MG63 (cell line): ENCODE data around the gene DEDD2. TPM values are rescaled to one million over a fixed set of nuclear protein-coding genes. Genes with fewer than 3 reads are reported as not detected.

Experiments
- DNase-seq: peaks from one replicate; pipeline ENCODE4 v3.0.0-alpha.2; 2020
- H3K27me3 ChIP-seq: fragments of 250-450 bp; sonication (Bioruptor Pico); 2 replicates; pipeline ENCODE4 v1.5.1; 2020; ENCODE audit warnings: mild to moderate bottlenecking, moderate library complexity
- H3K36me3 ChIP-seq: fragments of 250-450 bp; sonication (Bioruptor Pico); 2 replicates; pipeline ENCODE4 v1.5.1; 2020; ENCODE audit warnings: mild to moderate bottlenecking, moderate library complexity
- H3K4me3 ChIP-seq: fragments of 250-450 bp; sonication (Bioruptor Pico); 2 replicates; pipeline ENCODE4 v1.5.1; 2020; ENCODE audit warnings: mild to moderate bottlenecking, moderate library complexity
- H3K9me3 ChIP-seq: fragments of 250-450 bp; sonication (Bioruptor Pico); 2 replicates; pipeline ENCODE4 v1.5.1; 2020; ENCODE audit warnings: mild to moderate bottlenecking, moderate library complexity
- total RNA-seq: library from RNA; depleted of rRNA; stranded (reverse); fragments of >200 nt; shearing (Covaris generic); gene quantifications from 2 replicates; pipeline ENCODE4 v1.2.3, GENCODE V29; 2014; ENCODE audit warnings: low replicate concordance

Gene DEDD2
- total RNA-seq, 1 experiment from 2014 or later = 42.9 TPM

- H3K4me3 ChIP-seq = no peak overlapping the region
- no peak for DNase-seq
- no peaks in the 10 kb centered on the region for H3K36me3 ChIP-seq
- H3K9me3 ChIP-seq = no peaks in the 10 kb centered on the region
- peaks cover 11% of the 10 kb centered on the region for H3K27me3 ChIP-seq
These were observed 46.8 kb downstream of the DEDD2 start for GRCh38 chr19:42170715-42171114.

GRCh38 chr19:42169486-42170413 is 47.7 kb downstream of the DEDD2 start:
- Histone ChIP-seq H3K36me3 (no peaks in the 10 kb centered on the region), H3K27me3 (peaks cover 2% of the 10 kb centered on the region), H3K4me3 (no peak overlapping the region), H3K9me3 (no peaks in the 10 kb centered on the region)
- no peak for DNase-seq

GRCh38 chr19:42168206-42168605 is 49.3 kb downstream of the DEDD2 start:
- no peak for DNase-seq
- Histone ChIP-seq H3K27me3 (no peaks in the 10 kb centered on the region; the same call in 1 of the 2 replicates), H3K36me3 (no peaks in the 10 kb centered on the region), H3K4me3 (no peak overlapping the region), H3K9me3 (no peaks in the 10 kb centered on the region)

- H3K27me3 ChIP-seq = peaks cover 2% of the 10 kb centered on the region; the same call in 1 of the 2 replicates
- no peak overlapping the region for H3K4me3 ChIP-seq
- H3K9me3 ChIP-seq = no peaks in the 10 kb centered on the region
- no peak for DNase-seq
- H3K36me3 ChIP-seq = no peaks in the 10 kb centered on the region
These were observed 51.2 kb downstream of the DEDD2 start for GRCh38 chr19:42166316-42166715.

- DNase-seq = no peak
- Histone ChIP-seq H3K9me3 (no peaks in the 10 kb centered on the region), H3K27me3 (peaks cover 6% of the 10 kb centered on the region; the same call in 1 of the 2 replicates), H3K4me3 (no peak overlapping the region), H3K36me3 (no peaks in the 10 kb centered on the region)
These were observed 52.3 kb downstream of the DEDD2 start for GRCh38 chr19:42165146-42165545.

- Histone ChIP-seq H3K9me3 (no peaks in the 10 kb centered on the region), H3K36me3 (no peaks in the 10 kb centered on the region), H3K27me3 (peaks cover 13% of the 10 kb centered on the region), H3K4me3 (no peak overlapping the region)
- DNase-seq = no peak
These were observed 55.7 kb downstream of the DEDD2 start for GRCh38 chr19:42161616-42162263.

GRCh38 chr19:42159942-42160341 is 57.5 kb downstream of the DEDD2 start:
- Histone ChIP-seq H3K9me3 (no peaks in the 10 kb centered on the region), H3K27me3 (peaks cover 13% of the 10 kb centered on the region), H3K4me3 (no peak overlapping the region), H3K36me3 (no peaks in the 10 kb centered on the region)
- DNase-seq = no peak

- H3K27me3 ChIP-seq = peaks cover 17% of the 10 kb centered on the region
These were observed 58.6 kb downstream of the DEDD2 start for GRCh38 chr19:42158926-42159325.

GRCh38 chr19:42156571-42156970 is 60.9 kb downstream of the DEDD2 start:
- Histone ChIP-seq H3K4me3 (no peak overlapping the region), H3K9me3 (no peaks in the 10 kb centered on the region), H3K27me3 (peaks cover 22% of the 10 kb centered on the region), H3K36me3 (no peaks in the 10 kb centered on the region)
- no peak for DNase-seq

More at GRCh38 chr19:42158926-42159325, 58.6 kb downstream of the DEDD2 start:
- Histone ChIP-seq H3K9me3 (no peaks in the 10 kb centered on the region), H3K4me3 (no peak overlapping the region), H3K36me3 (no peaks in the 10 kb centered on the region)
- no peak for DNase-seq

GRCh38 chr19:42155796-42156195 is 61.7 kb downstream of the DEDD2 start:
- Histone ChIP-seq H3K4me3 (no peak overlapping the region), H3K36me3 (no peaks in the 10 kb centered on the region), H3K9me3 (no peaks in the 10 kb centered on the region), H3K27me3 (peaks cover 17% of the 10 kb centered on the region)
- DNase-seq = no peak

GRCh38 chr19:42154471-42155323 is 62.8 kb downstream of the DEDD2 start:
- Histone ChIP-seq H3K36me3 (no peaks in the 10 kb centered on the region), H3K4me3 (no peak overlapping the region), H3K27me3 (peaks cover 13% of the 10 kb centered on the region), H3K9me3 (no peaks in the 10 kb centered on the region)
- no peak for DNase-seq

- Histone ChIP-seq H3K4me3 (no peak overlapping the region), H3K27me3 (peaks cover 16% of the 10 kb centered on the region)
- DNase-seq = no peak
These were observed 63.6 kb downstream of the DEDD2 start for GRCh38 chr19:42153672-42154433.

GRCh38 chr19:42152910-42153671 is 64.4 kb downstream of the DEDD2 start:
- peaks cover 14% of the 10 kb centered on the region for H3K27me3 ChIP-seq
- H3K36me3 ChIP-seq = no peaks in the 10 kb centered on the region
- no peaks in the 10 kb centered on the region for H3K9me3 ChIP-seq
- no peak overlapping the region for H3K4me3 ChIP-seq
- no peak for DNase-seq

More at GRCh38 chr19:42153672-42154433, 63.6 kb downstream of the DEDD2 start:
- H3K36me3 ChIP-seq = no peaks in the 10 kb centered on the region
- H3K9me3 ChIP-seq = no peaks in the 10 kb centered on the region

- Histone ChIP-seq H3K27me3 (peaks cover 22% of the 10 kb centered on the region), H3K4me3 (no peak overlapping the region), H3K36me3 (no peaks in the 10 kb centered on the region), H3K9me3 (no peaks in the 10 kb centered on the region)
- no peak for DNase-seq
These were observed 65.4 kb downstream of the DEDD2 start for GRCh38 chr19:42151782-42152684.
